Kidney (tissue), 22 donors: Measurements from ENCODE around the gene AZU1. TPM values are rescaled to one million over a fixed set of nuclear protein-coding genes. Genes with fewer than 3 reads are reported as not detected.

Experiments used
- DNase-seq, 5 donors: peaks; one replicate each; pipeline ENCODE4 v3.0.0-alpha.2; 2013 to 2020
- FAIRE-seq: peaks from 2 replicates; lab custom pipeline; 2012; peaks lifted over from hg19 to GRCh38; lab: Jason Lieb, UNC
- H3K27ac ChIP-seq, 2 donors: one replicate each; pipeline ENCODE4 v1.7.0; 2013; ENCODE audit warnings: low read depth in 2 of 2, low read length in 2 of 2, inconsistent platforms in 1 of 2
- H3K27me3 ChIP-seq: one replicate; pipeline ENCODE4 v1.7.1; 2013; ENCODE audit warnings: low read length, inconsistent platforms; ENCODE audit not compliant: control insufficient read depth, insufficient read depth
- H3K36me3 ChIP-seq, 3 donors: one replicate each; pipeline versions ENCODE4 v1.7.0 to v1.7.1; 2013; ENCODE audit warnings: low read length in 3 of 3, control low read depth in 1 of 3, inconsistent platforms in 1 of 3; ENCODE audit not compliant: insufficient read depth in 3 of 3, control insufficient read depth in 2 of 3
- H3K4me1 ChIP-seq, 3 donors: one replicate each; pipeline versions ENCODE4 v1.7.0 to v1.7.1; 2013; ENCODE audit warnings: low read length in 3 of 3, inconsistent platforms in 1 of 3, low read depth in 1 of 3; ENCODE audit not compliant: control insufficient read depth in 2 of 3, insufficient read depth in 2 of 3
- H3K4me3 ChIP-seq, 3 donors: one replicate each; pipeline versions ENCODE4 v1.7.0 to v1.8.1; 2013; ENCODE audit warnings: low read length in 3 of 3, control low read depth in 1 of 3, inconsistent platforms in 1 of 3
- H3K9ac ChIP-seq, 3 donors: one replicate each; pipeline versions ENCODE4 v1.7.0 to v1.7.1; 2013; ENCODE audit warnings: low read length in 3 of 3, control low read depth in 1 of 3, inconsistent platforms in 1 of 3
- H3K9me3 ChIP-seq, 3 donors: one replicate each; pipeline versions ENCODE4 v1.7.0 to v1.7.1; 2013; ENCODE audit warnings: low read length in 3 of 3, control low read depth in 1 of 3, inconsistent platforms in 1 of 3; ENCODE audit not compliant: control insufficient read depth in 2 of 3, insufficient read depth in 1 of 3
- CTCF ChIP-seq: IDR thresholded peaks from 3 replicates; pipeline ENCODE4 v1.5.1; 2012; ENCODE audit warnings: mild to moderate bottlenecking, moderate library complexity, borderline replicate concordance; ENCODE audit not compliant: insufficient read depth; ENCODE audit errors: extremely low read depth
- intact Hi-C: fragments of 100-400 bp; cut with DNase I; formaldehyde crosslinking; loops from one replicate; pipeline ENCODE4 v1.11.1; 2022
- long read RNA-seq, 10 donors: library from polyadenylated mRNA in 1 of 10; unstranded in 1 of 10; transcript quantifications; one replicate each; pipeline ENCODE4 v2.0.0 and lab custom pipeline, GENCODE V29; 2021 to 2026
- polyA plus RNA-seq: library from polyadenylated mRNA; stranded (reverse); fragments of 350-450 nt; fragmentation: Illumina TruSeq; extraction: RNeasy Lipid Tissue Mini Kit (QIAGEN cat#74804); gene quantifications from one replicate; pipeline ENCODE4 v1.2.3, GENCODE V29; 2014; ENCODE audit warnings: low read depth, low replicate concordance; ENCODE audit not compliant: insufficient read depth
- total RNA-seq: library from RNA; stranded (reverse); fragmentation: NEBNext Ultra II Directional; extraction: Animal tissue kit (Norgen Biotek cat#: 25700); gene quantifications from one replicate; pipeline ENCODE4 v1.2.1, GENCODE V29; 2021
- donor health status: control.
- donor health status: control.
- donor health status: control.
- donor health status: control.
- donor health status: control.
- donor health status: DM: yes; HTN: yes; CAD: no.
- donor health status: Normal renal cell carcinoma (clear cell type).

Gene AZU1
- total RNA-seq (0.50 TPM), polyA plus RNA-seq (not detected)
- long read RNA-seq, donor 1, partial matches to known transcripts = 0 of 1 reads
- long read RNA-seq, donor 1, other reads (novel, unspliced or antisense) = 0 of 1 reads
- long read RNA-seq, donor 2, partial matches to known transcripts = 0 of 1 reads
- long read RNA-seq, donor 2, other reads (novel, unspliced or antisense) = 0 of 1 reads
- long read RNA-seq, donor 3 = 0 reads
- long read RNA-seq, donor 4 = 0 reads
- long read RNA-seq, donor 5 = 0 reads
- long read RNA-seq, donor 6, partial matches to known transcripts = 0 of 1 reads
- long read RNA-seq, donor 6, other reads (novel, unspliced or antisense) = 0 of 1 reads
- long read RNA-seq, donor 7 = 0 reads
- long read RNA-seq, donor 8 = 0 reads
- long read RNA-seq, donor 9 = 0 reads
- long read RNA-seq, donor 10 = 0 reads

- peak in 1 of 5 donors; percentile 71 for DNase-seq
- H3K36me3 ChIP-seq = no peaks in the 10 kb centered on the region
- H3K9me3 ChIP-seq = no peaks in the 10 kb centered on the region
- no peak within 1 kb of the TSS for H3K9ac ChIP-seq
- H3K27ac ChIP-seq = no peak within 1 kb of the TSS
- no peaks in the 10 kb centered on the region for H3K27me3 ChIP-seq
- no peak within 1 kb of the TSS for H3K4me3 ChIP-seq
- no peak for FAIRE-seq
- TF ChIP-seq CTCF = no peak
- intact Hi-C loops = no loop called here
- H3K4me1 ChIP-seq = no peaks in the 10 kb centered on the region
Measured at GRCh38 chr19:827710-828321, at the start of gene AZU1. Gene AZU1 (plus strand): TSS chr19:827837. CDS start chr19:827847, 10 bp downstream.

GRCh38 chr19:778910-779653, 48.6 kb upstream of the AZU1 start:
- DNase-seq = peak in 4 of 5 donors; percentile 50 to 82 (median 63)
- no peaks in the 10 kb centered on the region for H3K27me3 ChIP-seq
- intact Hi-C loops = no loop called here

GRCh38 chr19:780935-781334, 46.7 kb upstream of the AZU1 start:
- H3K4me3 ChIP-seq = no peak overlapping the region
- no peaks in the 10 kb centered on the region for H3K9me3 ChIP-seq
- intact Hi-C loops = no loop called here
- no peaks in the 10 kb centered on the region for H3K27me3 ChIP-seq
- H3K27ac ChIP-seq = no peak overlapping the region
- no peak overlapping the region for H3K9ac ChIP-seq
- peaks cover 0 to 16% (median 0%) of the 10 kb centered on the region in 3 donors for H3K4me1 ChIP-seq
- no peak for TF ChIP-seq CTCF
- FAIRE-seq = no peak
- DNase-seq = peak in 1 of 5 donors; percentile 46
- no peaks in the 10 kb centered on the region for H3K36me3 ChIP-seq

More at GRCh38 chr19:778910-779653, 48.6 kb upstream of the AZU1 start:
- H3K27ac ChIP-seq = peak overlapping the region; percentile 43 to 69
- peak overlapping the region in 1 of 3 donors; percentile 48 for H3K9ac ChIP-seq
- H3K4me3 ChIP-seq = no peak overlapping the region
- no peak for FAIRE-seq
- H3K4me1 ChIP-seq = peaks cover 0 to 12% (median 0%) of the 10 kb centered on the region in 3 donors
- no peak for TF ChIP-seq CTCF
- no peaks in the 10 kb centered on the region for H3K9me3 ChIP-seq
- no peaks in the 10 kb centered on the region for H3K36me3 ChIP-seq
